Measurements from ENCODE around the gene HSPE1.

The HSPE1 gene

GRCh38 chr2:197496695-197497094 is 3.5 kb upstream of the HSPE1 start:
- 0 out of 2 replicates have a peak overlapping the region, but pooled peaks have one; percentile 75 for H3K27ac ChIP-seq (ENCODE audit: low read length)

GRCh38 chr2:197497326-197497725 is 2.9 kb upstream of the HSPE1 start:
- peak overlapping the region; percentile 74 for H3K9ac ChIP-seq (ENCODE audit: low read depth, low read length)
- H3K79me2 ChIP-seq (ENCODE audit: insufficient read depth, low read length): peaks cover 94% of the 10 kb centered on the region
- DNase-seq: no peak
- no peaks in the 10 kb centered on the region for H3K27me3 ChIP-seq (ENCODE audit: insufficient read depth, low read length, poor library complexity)
- H3K4me3 ChIP-seq (ENCODE audit: low read depth in 1 of 2, low read length in 2 of 2): peak overlapping the region; percentile 53 to 73; a peak in 3 of 4 replicates
- H3K4me2 ChIP-seq (ENCODE audit: insufficient read depth, low read length): peak overlapping the region; percentile 80
- TF ChIP-seq CTCF (IDR thresholded peaks at IDR 0.05; ENCODE audit: borderline replicate concordance, extremely low read depth, low read length, poor library complexity, severe bottlenecking) (no peak), EZH2 (IDR thresholded peaks at IDR 0.05; ENCODE audit: borderline replicate concordance, low read depth, low read length, severe bottlenecking) (no peak)
- peaks cover 63% of the 10 kb centered on the region for H3K4me1 ChIP-seq (ENCODE audit: insufficient read depth, low read length)
- ATAC-seq (ENCODE audit: insufficient read depth, low read depth): no peak
- H4K20me1 ChIP-seq (ENCODE audit: insufficient read depth, low read length): peaks cover 54% of the 10 kb centered on the region
- peaks cover 79% of the 10 kb centered on the region for H3K36me3 ChIP-seq (ENCODE audit: insufficient read depth, low read length)
- H3K27ac ChIP-seq (ENCODE audit: low read length): peak overlapping the region; percentile 75
- no peak overlapping the region for H2AFZ ChIP-seq (ENCODE audit: low read depth, low read length)
- H3K9me3 ChIP-seq (ENCODE audit: insufficient read depth, low read length, severe bottlenecking): no peaks in the 10 kb centered on the region

More at GRCh38 chr2:197496695-197497094, 3.5 kb upstream of the HSPE1 start:
- TF ChIP-seq CTCF (IDR thresholded peaks at IDR 0.05; ENCODE audit: borderline replicate concordance, extremely low read depth, low read length, poor library complexity, severe bottlenecking): no peak
- TF ChIP-seq EZH2 (IDR thresholded peaks at IDR 0.05; ENCODE audit: borderline replicate concordance, low read depth, low read length, severe bottlenecking): no peak
- H3K27me3 ChIP-seq (ENCODE audit: insufficient read depth, low read length, poor library complexity): no peaks in the 10 kb centered on the region
- H3K9me3 ChIP-seq (ENCODE audit: insufficient read depth, low read length, severe bottlenecking): no peaks in the 10 kb centered on the region
- H3K9ac ChIP-seq (ENCODE audit: low read depth, low read length): peak overlapping the region; percentile 74
- no peak for DNase-seq
- H3K4me3 ChIP-seq (ENCODE audit: low read depth in 1 of 2, low read length in 2 of 2): peak overlapping the region; percentile 53 to 73; a peak in 3 of 4 replicates
- H3K79me2 ChIP-seq (ENCODE audit: insufficient read depth, low read length): peaks cover 94% of the 10 kb centered on the region
- peak overlapping the region; percentile 80 for H3K4me2 ChIP-seq (ENCODE audit: insufficient read depth, low read length)
- no peak overlapping the region for H2AFZ ChIP-seq (ENCODE audit: low read depth, low read length)
- peaks cover 57% of the 10 kb centered on the region for H3K4me1 ChIP-seq (ENCODE audit: insufficient read depth, low read length)
- no peak for ATAC-seq (ENCODE audit: insufficient read depth, low read depth)
- H4K20me1 ChIP-seq (ENCODE audit: insufficient read depth, low read length): peaks cover 55% of the 10 kb centered on the region
- peaks cover 79% of the 10 kb centered on the region for H3K36me3 ChIP-seq (ENCODE audit: insufficient read depth, low read length)

DNA sequence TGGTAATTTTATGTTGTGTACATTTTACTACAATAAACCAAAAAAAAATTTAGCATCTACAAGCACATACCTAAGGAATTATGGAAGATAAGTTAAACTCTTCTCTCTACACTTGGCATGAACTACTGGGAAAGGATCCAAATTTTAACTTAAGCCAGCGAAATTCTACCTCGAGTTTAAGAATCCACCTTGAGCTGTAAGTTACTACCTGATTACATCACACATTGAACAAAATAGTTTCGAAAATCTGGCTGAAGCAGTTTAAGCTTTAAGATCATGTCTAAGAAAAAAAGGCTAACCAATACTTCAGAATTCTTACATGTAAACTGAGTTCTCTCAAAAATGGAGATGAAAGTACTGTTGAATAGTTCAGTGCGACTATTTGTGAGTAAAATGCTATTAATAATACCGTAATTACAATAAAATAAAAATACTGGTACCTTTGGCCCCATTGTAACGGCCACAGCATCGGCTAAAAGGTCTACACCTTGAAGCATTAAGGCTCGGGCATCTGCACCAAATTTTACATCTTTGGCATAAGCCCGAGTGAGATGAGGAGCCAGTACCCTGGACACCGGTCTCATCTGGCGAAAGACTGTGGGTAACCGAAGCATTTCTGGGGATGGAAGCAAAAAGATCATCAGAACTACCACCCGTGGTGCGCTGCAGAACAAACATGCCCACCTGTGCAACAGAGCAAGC is 1.8 kb upstream of the HSPE1 start:
- H3K36me3 ChIP-seq (ENCODE audit: insufficient read depth, low read length): peaks cover 79% of the 10 kb centered on the region
- H2AFZ ChIP-seq (ENCODE audit: low read depth, low read length): no peak overlapping the region
- H3K9me3 ChIP-seq (ENCODE audit: insufficient read depth, low read length, severe bottlenecking): no peaks in the 10 kb centered on the region
- H3K4me2 ChIP-seq (ENCODE audit: insufficient read depth, low read length): peak overlapping the region; percentile 80
- peaks cover 96% of the 10 kb centered on the region for H3K79me2 ChIP-seq (ENCODE audit: insufficient read depth, low read length)
- H4K20me1 ChIP-seq (ENCODE audit: insufficient read depth, low read length): peaks cover 48% of the 10 kb centered on the region
- H3K27ac ChIP-seq (ENCODE audit: low read length): peak overlapping the region; percentile 75
- H3K4me3 ChIP-seq (ENCODE audit: low read depth in 1 of 2, low read length in 2 of 2): peak overlapping the region; percentile 53 to 73
- no peak for ATAC-seq (ENCODE audit: insufficient read depth, low read depth)
- peak overlapping the region; percentile 74 for H3K9ac ChIP-seq (ENCODE audit: low read depth, low read length)
- TF ChIP-seq CTCF (IDR thresholded peaks at IDR 0.05; ENCODE audit: borderline replicate concordance, extremely low read depth, low read length, poor library complexity, severe bottlenecking): no peak
- TF ChIP-seq EZH2 (IDR thresholded peaks at IDR 0.05; ENCODE audit: borderline replicate concordance, low read depth, low read length, severe bottlenecking): no peak
- no peak for DNase-seq
- no peaks in the 10 kb centered on the region for H3K27me3 ChIP-seq (ENCODE audit: insufficient read depth, low read length, poor library complexity)
- peaks cover 64% of the 10 kb centered on the region for H3K4me1 ChIP-seq (ENCODE audit: insufficient read depth, low read length)

Data from DND-41 (cell line).